BLaER1 treated with 17β-estradiol and CSF1 and Interleukin-3, amounts not matched to agents 10 nM and 100 nM (cell line): Measurements from ENCODE around the gene GAB3.

ENCODE experiments used
- H3K27ac ChIP-seq, 11 experiments: shearing (Covaris generic); formaldehyde crosslinking; 2 replicates each; pipeline ENCODE4 v1.8.1; 2022
- H3K27me3 ChIP-seq, 11 experiments: shearing (Covaris generic); formaldehyde crosslinking; 2 replicates each; pipeline ENCODE4 v1.8.1; 2022
- H3K36me3 ChIP-seq, 11 experiments: shearing (Covaris generic); formaldehyde crosslinking; 2 replicates each; pipeline ENCODE4 v1.8.1; 2022
- H3K4me1 ChIP-seq, 10 experiments: shearing (Covaris generic); formaldehyde crosslinking; 2 replicates each; pipeline ENCODE4 v1.8.1; 2022
- H3K4me2 ChIP-seq, 11 experiments: shearing (Covaris generic); formaldehyde crosslinking; 2 replicates each; pipeline ENCODE4 v1.8.1; 2022
- H3K4me3 ChIP-seq, 10 experiments: shearing (Covaris generic); formaldehyde crosslinking; 2 replicates each; pipeline ENCODE4 v1.8.1; 2022
- H3K9ac ChIP-seq, 11 experiments: shearing (Covaris generic); formaldehyde crosslinking; 2 replicates each; pipeline ENCODE4 v1.8.1; 2022
- H3K9me3 ChIP-seq, 11 experiments: shearing (Covaris generic); formaldehyde crosslinking; replicated peaks in 1 of 11; 2 replicates each; pipeline ENCODE4 v1.8.1; 2022
- H4K20me1 ChIP-seq, 11 experiments: shearing (Covaris generic); formaldehyde crosslinking; 2 replicates each; pipeline ENCODE4 v1.8.1; 2022
- Cebpa-rat ChIP-seq, 11 experiments: shearing (Covaris generic); IDR thresholded peaks; 2 replicates each; pipeline ENCODE4 v1.8.1; 2022

The GAB3 gene

DNA sequence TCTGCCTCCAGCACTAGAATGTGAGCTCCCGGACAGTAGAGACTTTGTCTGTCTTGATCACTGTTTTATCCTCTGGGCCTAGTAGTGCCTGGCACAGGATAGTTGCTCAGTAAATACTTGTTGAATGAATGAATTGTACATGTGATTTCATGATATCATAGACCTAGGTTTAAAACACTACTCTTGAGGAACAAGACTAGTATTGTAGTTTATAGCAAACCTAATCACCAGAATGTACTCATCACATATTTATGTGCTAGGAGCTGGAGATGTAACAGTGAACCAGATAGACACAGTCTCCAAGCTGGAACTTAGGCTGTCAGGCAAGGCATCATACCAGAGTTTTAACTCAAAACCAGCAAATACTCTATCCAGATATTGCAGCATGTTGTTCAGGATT is 23.5 kb downstream of the GAB3 start:
- Histone ChIP-seq H3K9me3 (peaks cover 0 to 6% (median 0%) of the 10 kb centered on the region in 11 experiments; a peak in 4 of 22 replicates), H3K4me1 (peaks cover 29 to 100% (median 94%) of the 10 kb centered on the region in 10 experiments), H3K27ac (peak overlapping the region in 5 of 11 experiments; percentile 7 to 94 (median 21); a peak in 7 of 22 replicates), H3K9ac (peak overlapping the region in 2 of 11 experiments; percentile 8 to 24; a peak in 1 of 22 replicates), H3K4me2 (peak overlapping the region in 9 of 11 experiments; percentile 36 to 90 (median 75); a peak in 14 of 22 replicates), H4K20me1 (0 out of 22 replicates have a peak, but pooled peaks cover 0 to 5% (median 0%) of the 10 kb centered on the region in 11 experiments), H3K27me3 (peaks cover 87 to 100% (median 95%) of the 10 kb centered on the region in 11 experiments), H3K4me3 (no peak overlapping the region), H3K36me3 (peaks cover 0 to 11% (median 0%) of the 10 kb centered on the region in 11 experiments; a peak in 1 of 22 replicates)
- TF ChIP-seq Cebpa-rat (IDR thresholded peaks at IDR 0.05) = no peak

DNA sequence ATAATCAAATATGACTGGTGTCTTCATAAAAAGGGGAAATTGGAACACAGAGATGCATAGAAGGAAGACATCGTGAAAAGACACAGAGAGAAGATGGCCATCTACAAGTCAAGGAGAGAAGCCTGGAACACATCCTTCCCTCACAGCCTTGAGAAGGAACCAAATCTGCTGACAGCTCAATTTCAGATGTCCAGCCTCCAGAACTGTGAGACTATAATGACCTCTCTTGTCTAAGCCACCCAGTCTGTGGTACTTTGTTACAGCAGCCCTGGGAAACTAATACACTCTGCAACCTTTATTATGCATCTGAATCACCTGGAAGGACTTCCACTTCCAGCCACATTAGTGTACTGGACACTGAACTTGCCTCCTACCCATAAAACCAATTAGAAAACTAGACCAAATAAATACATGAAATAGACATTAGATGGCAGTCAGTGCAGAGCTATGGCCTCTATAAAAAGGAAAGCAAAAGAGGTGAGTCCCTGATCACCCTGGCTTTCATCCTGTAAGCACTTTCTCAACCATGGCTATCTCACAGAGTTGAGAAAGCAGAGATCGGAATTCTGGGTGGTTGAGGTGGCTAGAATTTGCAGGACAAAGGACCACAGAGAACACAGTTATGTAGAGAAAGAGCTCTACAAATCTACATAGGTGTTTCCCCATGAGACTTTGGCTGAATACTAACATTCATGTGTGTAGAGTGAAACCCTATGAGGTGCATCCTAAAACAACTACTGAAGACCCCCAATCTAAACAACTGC is 25.7 kb downstream of the GAB3 start:
- TF ChIP-seq Cebpa-rat (IDR thresholded peaks at IDR 0.05) = no peak
- H3K36me3 ChIP-seq = peaks cover 0 to 12% (median 0%) of the 10 kb centered on the region in 11 experiments; a peak in 4 of 22 replicates
- H4K20me1 ChIP-seq = 0 out of 22 replicates have a peak, but pooled peaks cover 0 to 5% (median 0%) of the 10 kb centered on the region in 11 experiments
- peaks cover 14 to 99% (median 81%) of the 10 kb centered on the region in 10 experiments for H3K4me1 ChIP-seq
- H3K27ac ChIP-seq = peak overlapping the region in 8 of 11 experiments; percentile 15 to 75 (median 64); a peak in 14 of 22 replicates
- peak overlapping the region in 4 of 11 experiments; percentile 15 to 46 (median 32); a peak in 5 of 22 replicates for H3K9ac ChIP-seq
- H3K9me3 ChIP-seq = peaks cover 13 to 26% (median 17%) of the 10 kb centered on the region in 11 experiments
- no peak overlapping the region for H3K4me3 ChIP-seq
- peaks cover 67 to 96% (median 89%) of the 10 kb centered on the region in 11 experiments for H3K27me3 ChIP-seq
- H3K4me2 ChIP-seq = peak overlapping the region in 8 of 11 experiments; percentile 32 to 77 (median 58); a peak in 15 of 22 replicates

DNA sequence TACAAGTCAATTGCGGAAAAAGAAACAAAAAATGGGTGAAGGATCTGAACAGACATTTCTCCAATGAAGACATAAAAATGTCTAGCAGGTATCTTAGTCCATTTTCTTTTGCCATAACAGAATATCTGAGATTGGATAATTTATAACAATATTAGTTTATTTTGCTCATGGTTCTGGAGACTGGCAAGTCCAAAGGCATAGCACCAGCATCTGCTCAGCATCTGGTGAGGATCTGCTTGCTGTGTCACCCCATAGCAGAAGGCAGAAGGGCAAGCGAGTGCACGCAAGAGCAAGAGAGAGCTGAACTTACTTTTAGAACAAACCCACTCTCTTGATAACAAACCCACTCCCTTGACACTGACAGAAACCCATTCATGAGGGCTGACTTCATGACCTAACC is 29.7 kb downstream of the GAB3 start:
- Histone ChIP-seq H3K9ac (no peak overlapping the region), H3K36me3 (peaks cover 0 to 12% (median 0%) of the 10 kb centered on the region in 11 experiments; a peak in 5 of 22 replicates), H4K20me1 (0 out of 22 replicates have a peak, but pooled peaks cover 0 to 5% (median 0%) of the 10 kb centered on the region in 11 experiments), H3K27me3 (peaks cover 49 to 94% (median 82%) of the 10 kb centered on the region in 11 experiments), H3K4me2 (peak overlapping the region in 4 of 11 experiments; percentile 73 to 91 (median 84); a peak in 4 of 22 replicates), H3K4me3 (no peak overlapping the region), H3K4me1 (peaks cover 38 to 99% (median 81%) of the 10 kb centered on the region in 10 experiments), H3K27ac (peak overlapping the region in 4 of 11 experiments; percentile 3 to 82 (median 42); a peak in 5 of 22 replicates), H3K9me3 (peaks cover 13 to 26% (median 17%) of the 10 kb centered on the region in 11 experiments)
- TF ChIP-seq Cebpa-rat (IDR thresholded peaks at IDR 0.05) = no peak

DNA sequence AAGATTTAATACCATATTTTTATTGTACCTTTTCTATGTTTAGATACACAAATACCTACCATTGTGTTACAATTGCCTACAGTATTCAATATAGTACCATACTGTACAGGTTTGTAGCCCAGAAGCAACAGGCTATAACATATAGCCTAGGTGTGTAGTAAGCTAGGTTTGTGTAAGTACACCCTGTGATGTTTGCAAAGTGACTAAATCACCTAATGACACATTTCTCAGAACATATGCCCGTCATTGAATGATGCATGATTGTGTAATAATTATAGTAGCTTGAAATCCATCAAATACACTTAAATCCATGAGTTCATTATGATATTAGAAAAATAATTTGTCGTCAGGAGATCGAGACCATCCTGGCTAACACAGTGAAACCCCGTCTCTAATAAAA is 30.8 kb downstream of the GAB3 start:
- peaks cover 42 to 99% (median 82%) of the 10 kb centered on the region in 10 experiments for H3K4me1 ChIP-seq
- no peak for TF ChIP-seq Cebpa-rat (IDR thresholded peaks at IDR 0.05)

DNA sequence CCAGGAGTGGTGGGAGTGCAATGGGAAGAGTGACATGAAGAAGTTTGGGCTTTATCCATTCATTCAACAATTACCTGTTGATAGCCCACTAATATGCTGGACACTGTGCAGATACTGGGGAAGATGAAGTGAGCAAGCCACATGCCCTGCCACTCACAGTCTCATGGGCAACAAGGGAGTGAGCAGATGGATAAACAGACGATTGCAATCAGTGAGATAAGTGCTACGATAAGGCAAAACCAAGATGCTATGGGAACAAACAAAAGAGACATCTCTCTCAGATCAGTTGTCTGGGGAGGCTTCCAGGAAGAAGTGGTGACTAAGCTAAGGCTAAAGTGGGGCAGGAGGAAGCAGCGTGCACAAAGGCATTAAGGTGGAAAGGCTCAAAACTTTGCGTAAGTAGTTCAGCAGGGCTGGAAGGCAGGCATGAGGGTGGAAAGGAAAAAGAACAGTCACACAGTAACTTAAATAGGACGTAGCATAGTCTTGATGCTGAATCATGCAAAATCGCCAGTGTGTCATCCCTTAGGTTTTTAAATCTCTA is 31.7 kb downstream of the GAB3 start:
- peak overlapping the region; percentile 73 to 91 (median 83) for H3K27ac ChIP-seq
- H3K9me3 ChIP-seq = peaks cover 13 to 26% (median 17%) of the 10 kb centered on the region in 11 experiments
- TF ChIP-seq Cebpa-rat (IDR thresholded peaks at IDR 0.05) = peak in 2 of 11 experiments; percentile 16 to 28; a peak in 1 of 22 replicates
- peak overlapping the region; percentile 69 to 91 (median 86) for H3K4me2 ChIP-seq
- peaks cover 0 to 17% (median 9%) of the 10 kb centered on the region in 11 experiments; a peak in 11 of 22 replicates for H3K36me3 ChIP-seq
- H3K9ac ChIP-seq = peak overlapping the region; percentile 54 to 77 (median 69); a peak in 21 of 22 replicates
- H4K20me1 ChIP-seq = peaks cover 0 to 6% (median 0%) of the 10 kb centered on the region in 11 experiments; a peak in 2 of 22 replicates
- H3K27me3 ChIP-seq = peaks cover 34 to 84% (median 72%) of the 10 kb centered on the region in 11 experiments
- H3K4me1 ChIP-seq = peaks cover 42 to 99% (median 77%) of the 10 kb centered on the region in 10 experiments
- peak overlapping the region in 8 of 10 experiments; percentile 3 to 40 (median 18); a peak in 8 of 20 replicates for H3K4me3 ChIP-seq

More for the DNA sequence above, 30.8 kb downstream of the GAB3 start:
- Histone ChIP-seq H3K4me3 (peak overlapping the region in 2 of 10 experiments; percentile 10 to 23; a peak in 2 of 20 replicates), H3K4me2 (peak overlapping the region; percentile 69 to 91 (median 86); a peak in 21 of 22 replicates), H3K9ac (peak overlapping the region in 8 of 11 experiments; percentile 62 to 77 (median 71); a peak in 10 of 22 replicates), H3K27me3 (peaks cover 42 to 92% (median 80%) of the 10 kb centered on the region in 11 experiments), H3K27ac (peak overlapping the region; percentile 73 to 91 (median 83); a peak in 21 of 22 replicates), H3K36me3 (peaks cover 0 to 12% (median 5%) of the 10 kb centered on the region in 11 experiments; a peak in 8 of 22 replicates), H3K9me3 (peaks cover 13 to 26% (median 17%) of the 10 kb centered on the region in 11 experiments), H4K20me1 (0 out of 22 replicates have a peak, but pooled peaks cover 0 to 6% (median 0%) of the 10 kb centered on the region in 11 experiments)

DNA sequence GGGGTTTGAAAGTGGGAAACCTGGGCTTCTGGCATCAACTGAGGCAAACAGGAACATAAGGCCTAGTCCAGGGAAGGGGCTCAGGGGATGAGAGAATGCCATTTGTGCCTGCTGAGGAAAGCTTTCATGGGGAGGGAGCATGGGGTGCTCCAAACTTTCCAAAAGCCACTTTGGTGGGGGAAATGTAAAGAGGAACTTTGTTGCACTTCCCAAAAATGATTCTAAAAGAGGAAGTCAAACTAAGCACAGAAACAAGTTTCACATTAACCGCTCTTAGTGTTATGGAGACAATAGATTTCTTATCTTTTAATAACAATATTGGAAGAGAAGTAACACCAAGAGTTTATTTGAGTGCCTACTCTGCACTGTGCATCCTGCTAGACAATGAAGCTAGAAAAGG is 32.3 kb downstream of the GAB3 start:
- TF ChIP-seq Cebpa-rat (IDR thresholded peaks at IDR 0.05) = no peak
- Histone ChIP-seq H3K36me3 (peaks cover 0 to 18% (median 10%) of the 10 kb centered on the region in 11 experiments; a peak in 11 of 22 replicates), H3K9me3 (peaks cover 13 to 26% (median 17%) of the 10 kb centered on the region in 11 experiments), H3K4me3 (peak overlapping the region; percentile 9 to 46 (median 20); a peak in 11 of 20 replicates), H4K20me1 (peaks cover 0 to 7% (median 0%) of the 10 kb centered on the region in 11 experiments; a peak in 2 of 22 replicates), H3K9ac (peak overlapping the region; percentile 54 to 77 (median 69); a peak in 21 of 22 replicates), H3K4me2 (peak overlapping the region; percentile 69 to 91 (median 86)), H3K27me3 (peaks cover 35 to 78% (median 66%) of the 10 kb centered on the region in 11 experiments), H3K4me1 (peaks cover 42 to 99% (median 74%) of the 10 kb centered on the region in 10 experiments), H3K27ac (peak overlapping the region; percentile 73 to 91 (median 83); a peak in 21 of 22 replicates)

DNA sequence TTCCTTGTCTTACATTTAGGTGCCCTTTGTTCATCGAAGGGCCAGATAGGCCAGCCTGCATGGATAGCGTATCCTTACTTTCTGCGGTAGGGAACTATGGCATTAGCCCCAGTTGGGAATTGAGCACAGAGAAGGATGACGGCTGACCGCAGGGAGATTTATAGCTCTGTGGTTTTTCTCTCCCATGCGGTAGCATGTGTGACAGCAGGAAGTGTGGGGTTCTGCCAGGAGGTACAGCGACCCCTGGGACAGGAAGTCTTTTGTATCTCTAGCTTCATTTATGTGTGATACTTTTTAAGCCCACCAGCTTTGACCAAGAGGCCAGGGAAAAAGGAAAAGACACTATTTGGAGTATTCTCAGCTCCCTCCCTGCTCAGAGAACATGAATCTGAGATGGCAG is 33.1 kb downstream of the GAB3 start:
- H4K20me1 ChIP-seq = peaks cover 0 to 12% (median 0%) of the 10 kb centered on the region in 11 experiments; a peak in 5 of 22 replicates
- H3K27me3 ChIP-seq = peaks cover 31 to 75% (median 62%) of the 10 kb centered on the region in 11 experiments; a peak in 21 of 22 replicates
- peaks cover 42 to 98% (median 74%) of the 10 kb centered on the region in 10 experiments for H3K4me1 ChIP-seq
- no peak for TF ChIP-seq Cebpa-rat (IDR thresholded peaks at IDR 0.05)
- peak overlapping the region; percentile 54 to 77 (median 69); a peak in 21 of 22 replicates for H3K9ac ChIP-seq
- H3K36me3 ChIP-seq = peaks cover 0 to 20% (median 13%) of the 10 kb centered on the region in 11 experiments; a peak in 13 of 22 replicates
- H3K9me3 ChIP-seq = peaks cover 13 to 20% (median 17%) of the 10 kb centered on the region in 11 experiments
- peak overlapping the region in 8 of 10 experiments; percentile 9 to 46 (median 20); a peak in 9 of 20 replicates for H3K4me3 ChIP-seq
- H3K4me2 ChIP-seq = peak overlapping the region; percentile 69 to 91 (median 86)
- H3K27ac ChIP-seq = peak overlapping the region; percentile 69 to 91 (median 83); a peak in 21 of 22 replicates
